ENCODE measurements around the gene C17orf100. TPM values are rescaled to one million over a fixed set of nuclear protein-coding genes. Genes with fewer than 3 reads are reported as not detected.

Gene C17orf100
- total RNA-seq, 2 experiments from 2014 or later, result 2.4 to 5.2 TPM

DNA sequence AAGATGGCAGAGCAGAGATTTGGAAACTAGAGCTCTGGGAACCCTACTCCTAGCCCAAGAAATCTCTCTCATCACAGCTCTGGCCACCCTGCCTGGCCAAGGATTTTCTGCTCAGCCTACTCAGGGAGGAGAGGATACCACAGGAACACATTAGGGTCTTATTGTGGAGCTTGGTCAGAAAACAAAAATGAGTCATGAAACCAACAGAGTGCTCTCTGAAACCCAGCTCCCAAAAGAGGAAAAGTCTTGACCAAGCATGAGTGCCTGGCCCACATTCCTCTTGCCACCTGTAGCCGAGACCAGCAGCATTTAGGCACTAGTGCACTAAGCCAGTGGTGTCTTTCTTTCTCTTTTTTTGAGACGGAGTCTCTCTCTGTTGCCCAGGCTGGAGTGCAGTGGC, 43.5 kb downstream of the C17orf100 start:
- no peaks in the 10 kb centered on the region for H3K4me1 ChIP-seq (ENCODE audit: insufficient read depth, low read length, poor library complexity, severe bottlenecking)
- no peaks in the 10 kb centered on the region for H3K79me2 ChIP-seq (ENCODE audit: insufficient read depth, low read depth, low read length)
- H3K9me2 ChIP-seq (ENCODE audit: insufficient read depth, low read length), result no peaks in the 10 kb centered on the region
- no peak overlapping the region for H3K4me2 ChIP-seq (ENCODE audit: low read length)
- H3K27ac ChIP-seq (ENCODE audit: low read depth, low read length, poor library complexity, severe bottlenecking), result no peak overlapping the region
- no peak overlapping the region for H3K4me3 ChIP-seq (ENCODE audit: low read depth, low read length, poor library complexity, severe bottlenecking)
- BruUV-seq (replicated peaks), result no TSS peak
- H3K36me3 ChIP-seq (ENCODE audit: insufficient read depth, low read length), result no peaks in the 10 kb centered on the region
- intact Hi-C loops (cut with micrococcal nuclease; ENCODE audit: unreplicated experiment), result no loop called here
- ChIA-PET CTCF (ENCODE audit: unreplicated experiment) (interaction anchor here (0.6 kb wide), 1 partner anchor 369 kb away, joined by 3 read pairs; no protein-coding TSS in a partner anchor), POLR2A (no interaction called here)
- H4K20me1 ChIP-seq (ENCODE audit: insufficient read depth, low read length), result no peaks in the 10 kb centered on the region
- no peak overlapping the region for H2AFZ ChIP-seq (ENCODE audit: low read length)
- DNase-seq (ENCODE audit: low spot score), result no peak
- no peaks in the 10 kb centered on the region for H3K9me3 ChIP-seq (ENCODE audit: low read length)
- TF ChIP-seq, protein P1, sequence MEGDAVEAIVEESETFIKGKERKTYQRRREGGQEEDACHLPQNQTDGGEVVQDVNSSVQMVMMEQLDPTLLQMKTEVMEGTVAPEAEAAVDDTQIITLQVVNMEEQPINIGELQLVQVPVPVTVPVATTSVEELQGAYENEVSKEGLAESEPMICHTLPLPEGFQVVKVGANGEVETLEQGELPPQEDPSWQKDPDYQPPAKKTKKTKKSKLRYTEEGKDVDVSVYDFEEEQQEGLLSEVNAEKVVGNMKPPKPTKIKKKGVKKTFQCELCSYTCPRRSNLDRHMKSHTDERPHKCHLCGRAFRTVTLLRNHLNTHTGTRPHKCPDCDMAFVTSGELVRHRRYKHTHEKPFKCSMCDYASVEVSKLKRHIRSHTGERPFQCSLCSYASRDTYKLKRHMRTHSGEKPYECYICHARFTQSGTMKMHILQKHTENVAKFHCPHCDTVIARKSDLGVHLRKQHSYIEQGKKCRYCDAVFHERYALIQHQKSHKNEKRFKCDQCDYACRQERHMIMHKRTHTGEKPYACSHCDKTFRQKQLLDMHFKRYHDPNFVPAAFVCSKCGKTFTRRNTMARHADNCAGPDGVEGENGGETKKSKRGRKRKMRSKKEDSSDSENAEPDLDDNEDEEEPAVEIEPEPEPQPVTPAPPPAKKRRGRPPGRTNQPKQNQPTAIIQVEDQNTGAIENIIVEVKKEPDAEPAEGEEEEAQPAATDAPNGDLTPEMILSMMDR (conservative IDR thresholded peaks at IDR 0.05; ENCODE audit: low read length), result no peak
- no peak for TF ChIP-seq EZH2phosphoT487 (IDR thresholded peaks at IDR 0.05; ENCODE audit: borderline replicate concordance, low read depth, low read length)

DNA sequence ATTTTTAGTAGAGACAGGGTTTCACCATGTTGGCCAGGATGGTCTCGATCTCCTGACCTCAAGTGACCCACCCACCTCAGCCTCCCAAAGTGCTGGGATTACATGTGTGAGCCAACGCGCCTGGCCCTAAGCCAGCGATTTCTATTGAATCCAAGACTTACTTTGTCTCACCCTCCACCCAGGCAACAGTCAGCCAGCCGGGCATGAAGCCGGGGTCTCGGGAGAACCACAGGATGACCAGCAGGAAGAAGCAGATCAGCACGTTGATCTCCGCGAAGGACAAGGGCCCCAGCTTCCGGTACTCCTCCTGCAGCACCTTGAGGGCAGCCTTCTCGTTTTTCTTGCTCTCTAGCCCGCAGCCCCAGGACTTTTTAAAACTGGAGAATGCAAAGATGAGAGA, 44.0 kb downstream of the C17orf100 start:
- no peaks in the 10 kb centered on the region for H4K20me1 ChIP-seq (ENCODE audit: insufficient read depth, low read length)
- no peak overlapping the region for H3K4me3 ChIP-seq (ENCODE audit: low read depth, low read length, poor library complexity, severe bottlenecking)
- POLR2A ChIA-PET, result no interaction called here
- no peaks in the 10 kb centered on the region for H3K9me2 ChIP-seq (ENCODE audit: insufficient read depth, low read length)
- intact Hi-C loops (cut with micrococcal nuclease; ENCODE audit: unreplicated experiment), result no loop called here
- H3K27ac ChIP-seq (ENCODE audit: low read depth, low read length, poor library complexity, severe bottlenecking), result no peak overlapping the region
- H3K79me2 ChIP-seq (ENCODE audit: insufficient read depth, low read depth, low read length), result no peaks in the 10 kb centered on the region
- no TSS peak for BruUV-seq (replicated peaks)
- no peak overlapping the region for H2AFZ ChIP-seq (ENCODE audit: low read length)
- no peaks in the 10 kb centered on the region for H3K9me3 ChIP-seq (ENCODE audit: low read length)
- H3K4me2 ChIP-seq (ENCODE audit: low read length), result no peak overlapping the region
- no peaks in the 10 kb centered on the region for H3K4me1 ChIP-seq (ENCODE audit: insufficient read depth, low read length, poor library complexity, severe bottlenecking)
- no peak for DNase-seq (ENCODE audit: low spot score)
- no peaks in the 10 kb centered on the region for H3K36me3 ChIP-seq (ENCODE audit: insufficient read depth, low read length)
- CTCF ChIA-PET (ENCODE audit: unreplicated experiment), result no interaction called here
- no peak for TF ChIP-seq EZH2phosphoT487 (IDR thresholded peaks at IDR 0.05; ENCODE audit: borderline replicate concordance, low read depth, low read length)
- TF ChIP-seq, protein P1 (conservative IDR thresholded peaks at IDR 0.05; ENCODE audit: low read length), result no peak

DNA sequence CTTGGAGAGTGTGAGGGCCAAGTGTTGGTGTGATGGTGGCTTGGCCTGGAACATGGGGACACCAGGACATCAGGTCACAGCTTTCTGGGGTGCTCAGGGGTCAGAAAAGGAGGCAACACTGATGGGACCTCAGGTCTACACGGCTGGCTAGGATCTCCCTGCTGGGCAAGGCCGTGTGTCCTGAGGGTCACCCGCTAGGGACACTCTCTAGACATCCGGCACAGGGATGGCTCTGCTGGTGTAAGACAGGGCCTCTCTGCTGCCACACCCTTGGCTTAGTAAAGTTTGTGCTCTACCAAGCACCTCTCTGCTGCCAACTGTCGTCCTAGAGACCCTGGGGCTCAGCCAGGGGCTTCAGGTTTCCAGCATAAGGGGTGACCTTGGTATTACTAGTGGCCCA, 45.3 kb downstream of the C17orf100 start:
- no peak overlapping the region for H3K27ac ChIP-seq (ENCODE audit: low read depth, low read length, poor library complexity, severe bottlenecking)
- TF ChIP-seq, protein P1 (conservative IDR thresholded peaks at IDR 0.05; ENCODE audit: low read length), result no peak
- TF ChIP-seq EZH2phosphoT487 (IDR thresholded peaks at IDR 0.05; ENCODE audit: borderline replicate concordance, low read depth, low read length), result no peak
- no peak overlapping the region for H3K4me3 ChIP-seq (ENCODE audit: low read depth, low read length, poor library complexity, severe bottlenecking)
- ChIA-PET POLR2A (no interaction called here), CTCF (ENCODE audit: unreplicated experiment) (no interaction called here)
- H3K9me3 ChIP-seq (ENCODE audit: low read length), result no peaks in the 10 kb centered on the region
- H3K79me2 ChIP-seq (ENCODE audit: insufficient read depth, low read depth, low read length), result no peaks in the 10 kb centered on the region
- no peak overlapping the region for H2AFZ ChIP-seq (ENCODE audit: low read length)
- intact Hi-C loops (cut with micrococcal nuclease; ENCODE audit: unreplicated experiment), result no loop called here
- BruUV-seq (replicated peaks), result no TSS peak
- H3K36me3 ChIP-seq (ENCODE audit: insufficient read depth, low read length), result no peaks in the 10 kb centered on the region
- H3K4me2 ChIP-seq (ENCODE audit: low read length), result no peak overlapping the region
- H3K4me1 ChIP-seq (ENCODE audit: insufficient read depth, low read length, poor library complexity, severe bottlenecking), result no peaks in the 10 kb centered on the region
- DNase-seq (ENCODE audit: low spot score), result no peak
- no peaks in the 10 kb centered on the region for H4K20me1 ChIP-seq (ENCODE audit: insufficient read depth, low read length)
- no peaks in the 10 kb centered on the region for H3K9me2 ChIP-seq (ENCODE audit: insufficient read depth, low read length)
